Amygdala (tissue), 56 donors: ENCODE results near the gene F3.
A peak's percentile ranks its signal among the peaks of the same experiment; 100 is the strongest.

Experiments
- DNase-seq, 56 donors: peaks; one replicate each; lab custom pipeline; 2025; lab: John Stamatoyannopoulos, UW

F3 gene

GRCh38 chr1:94528826-94529225, 12.7 kb downstream of the F3 start:
- DNase-seq: no peak

- peak in 5 of 56 donors; percentile 10 to 27 (median 23) for DNase-seq
Measured at GRCh38 chr1:94528299-94528698, 13.3 kb downstream of the F3 start.

GRCh38 chr1:94527447-94528031, 14.0 kb downstream of the F3 start:
- peak in 1 of 56 donors; percentile 18 for DNase-seq

GRCh38 chr1:94526152-94526980, 15.2 kb downstream of the F3 start:
- no peak for DNase-seq

GRCh38 chr1:94524531-94524930, 17.0 kb downstream of the F3 start:
- DNase-seq: no peak

- peak in 1 of 56 donors; percentile 47 for DNase-seq
Measured at GRCh38 chr1:94522304-94522703, 19.3 kb downstream of the F3 start.

- no peak for DNase-seq
Measured at GRCh38 chr1:94519351-94519750, 22.2 kb downstream of the F3 start.

- no peak for DNase-seq
Measured at GRCh38 chr1:94515296-94515947, 26.1 kb downstream of the F3 start.

- peak in 5 of 56 donors; percentile 4 to 35 (median 20) for DNase-seq
Measured at GRCh38 chr1:94514095-94514727, 27.3 kb downstream of the F3 start.

- DNase-seq: no peak
Measured at GRCh38 chr1:94512816-94513215, 28.7 kb downstream of the F3 start.

- no peak for DNase-seq
Measured at GRCh38 chr1:94504601-94505000, 37.0 kb downstream of the F3 start.

GRCh38 chr1:94503153-94503552, 38.4 kb downstream of the F3 start:
- no peak for DNase-seq

GRCh38 chr1:94501935-94502334, 39.6 kb downstream of the F3 start:
- DNase-seq: no peak

- no peak for DNase-seq
Measured at GRCh38 chr1:94501426-94501825, 40.1 kb downstream of the F3 start.

- no peak for DNase-seq
Measured at GRCh38 chr1:94496076-94496755, 45.3 kb downstream of the F3 start.

- no peak for DNase-seq
Measured at GRCh38 chr1:94490556-94490955, 51.0 kb downstream of the F3 start.

- peak in 2 of 56 donors; percentile 2 to 4 for DNase-seq
Measured at GRCh38 chr1:94486990-94487389, 54.6 kb downstream of the F3 start.

- peak in 41 of 56 donors; percentile 1 to 58 (median 10) for DNase-seq
Measured at GRCh38 chr1:94481473-94481933, 60.1 kb downstream of the F3 start.

GRCh38 chr1:94479682-94480081, 61.9 kb downstream of the F3 start:
- DNase-seq: no peak
